Keratinocyte (primary cell): ENCODE results near the gene SLC39A11. TPM values are rescaled to one million over a fixed set of nuclear protein-coding genes. Genes with fewer than 3 reads are reported as not detected.

Experiments used
- DNase-seq: peaks from one replicate; pipeline ENCODE4 v3.0.0-alpha.2; 2011; ENCODE audit warnings: low read depth, missing footprints, low spot score
- FAIRE-seq: peaks from 2 replicates; lab custom pipeline; 2011; peaks lifted over from hg19 to GRCh38; lab: Jason Lieb, UNC
- H2AFZ ChIP-seq: 2 replicates; pipeline ENCODE4 v1.6.0; 2012; ENCODE audit warnings: low read length, control low read depth, inconsistent platforms; ENCODE audit not compliant: control insufficient read depth
- H3K27ac ChIP-seq: 2 replicates; pipeline ENCODE4 v1.5.1; 2011; ENCODE audit warnings: low read length; ENCODE audit not compliant: control insufficient read depth, insufficient read depth
- H3K27me3 ChIP-seq: 3 replicates; pipeline ENCODE4 v1.6.0; 2011; ENCODE audit warnings: low read length; ENCODE audit not compliant: control insufficient read depth, insufficient read depth; ENCODE audit errors: extremely low read depth
- H3K36me3 ChIP-seq, 2 experiments: 2 replicates in 1 of 2; 3 replicates in 1 of 2; pipeline ENCODE4 v1.5.1; 2011; ENCODE audit warnings: low read length in 2 of 2, mild to moderate bottlenecking in 1 of 2; ENCODE audit not compliant: control insufficient read depth in 2 of 2, insufficient read depth in 2 of 2; ENCODE audit errors: extremely low read depth in 1 of 2
- H3K4me1 ChIP-seq: 3 replicates; pipeline ENCODE4 v1.5.1; 2011; ENCODE audit warnings: low read length; ENCODE audit not compliant: control insufficient read depth, insufficient read depth; ENCODE audit errors: extremely low read depth
- H3K4me2 ChIP-seq: 3 replicates; pipeline ENCODE4 v1.6.0; 2011; ENCODE audit warnings: low read depth, low read length; ENCODE audit not compliant: control insufficient read depth, insufficient read depth; ENCODE audit errors: extremely low read depth
- H3K4me3 ChIP-seq, 3 experiments: fragments of 200-600 bp in 1 of 3; sonication (generic) in 1 of 3; 2 replicates in 2 of 3; 3 replicates in 1 of 3; pipeline ENCODE4 v1.5.1; 2011 to 2016; ENCODE audit warnings: low read length in 3 of 3, mild to moderate bottlenecking in 3 of 3, control low read depth in 2 of 3, inconsistent platforms in 1 of 3, low read depth in 1 of 3, mixed read lengths in 1 of 3, mixed run types in 1 of 3, moderate library complexity in 1 of 3; ENCODE audit not compliant: control insufficient read depth in 2 of 3, insufficient read depth in 2 of 3; ENCODE audit errors: extremely low read depth in 1 of 3
- H3K79me2 ChIP-seq: 2 replicates; pipeline ENCODE4 v1.6.0; 2012; ENCODE audit warnings: low read length; ENCODE audit not compliant: control insufficient read depth, insufficient read depth
- H3K9ac ChIP-seq: 3 replicates; pipeline ENCODE4 v1.6.0; 2011; ENCODE audit warnings: low read length; ENCODE audit not compliant: control insufficient read depth, insufficient read depth; ENCODE audit errors: extremely low read depth
- H3K9me1 ChIP-seq: 3 replicates; pipeline ENCODE4 v1.6.0; 2011; ENCODE audit warnings: low read length; ENCODE audit not compliant: control insufficient read depth, insufficient read depth; ENCODE audit errors: extremely low read depth
- H3K9me3 ChIP-seq: 2 replicates; pipeline ENCODE4 v1.5.1; 2012; ENCODE audit warnings: low read depth, low read length; ENCODE audit not compliant: control insufficient read depth
- H4K20me1 ChIP-seq: 3 replicates; pipeline ENCODE4 v1.6.0; 2011; ENCODE audit warnings: low read length; ENCODE audit not compliant: control insufficient read depth, insufficient read depth; ENCODE audit errors: extremely low read depth
- EZH2 ChIP-seq: IDR thresholded peaks from one replicate; pipeline ENCODE4 v1.6.1; 2012; ENCODE audit warnings: inconsistent platforms, mild to moderate bottlenecking, low read length, moderate library complexity
- dilution Hi-C: fragments of 300-500 bp; cut with MboI; formaldehyde crosslinking; loops from one replicate; pipeline ENCODE4 v1.7.0; 2020; ENCODE audit warnings: low sequenced_read_pairs; ENCODE audit not compliant: extremely low pct_ligation_motif_present
- polyA plus RNA-seq, 5 experiments: library from polyadenylated mRNA; depleted of rRNA in 3 of 5; stranded (reverse) in 3 of 5; stranded (forward) in 1 of 5; unstranded in 1 of 5; fragments of >200 nt; gene quantifications; 1 replicate in 1 of 5; 2 replicates in 3 of 5; 3 replicates in 1 of 5; pipeline versions ENCODE4 v1.2.1 to v1.2.3, GENCODE V29; 2011 to 2012; ENCODE audit warnings: missing spikeins in 2 of 5, low read depth in 1 of 5, low replicate concordance in 1 of 5
- TF ChIP-seq, protein P1 (sequence below), 3 experiments: IDR thresholded peaks in 1 of 3; conservative IDR thresholded peaks in 1 of 3; optimal IDR thresholded peaks in 1 of 3; 2 replicates in 2 of 3; 3 replicates in 1 of 3; pipeline versions ENCODE3 to v1.5.1; 2011; ENCODE audit warnings: low read length in 3 of 3, mild to moderate bottlenecking in 3 of 3, moderate library complexity in 2 of 3, control low read depth in 1 of 3, inconsistent platforms in 1 of 3; ENCODE audit not compliant: insufficient read depth in 2 of 3; ENCODE audit errors: extremely low read depth in 1 of 3

SLC39A11 gene
- polyA plus RNA-seq, 1 donor (not counting 4 experiments of a cell fraction or from before 2014, with no cell fraction given): 11.5 TPM

- Histone ChIP-seq H3K36me3 (no peaks in the 10 kb centered on the region), H4K20me1 (no peaks in the 10 kb centered on the region), H3K27ac (no peak overlapping the region), H2AFZ (no peak overlapping the region), H3K79me2 (no peaks in the 10 kb centered on the region), H3K4me1 (no peaks in the 10 kb centered on the region), H3K9me3 (no peaks in the 10 kb centered on the region), H3K4me3 (no peak overlapping the region), H3K9me1 (no peaks in the 10 kb centered on the region), H3K27me3 (no peaks in the 10 kb centered on the region), H3K4me2 (no peak overlapping the region), H3K9ac (no peak overlapping the region)
- no peak for TF ChIP-seq EZH2
- TF ChIP-seq, protein P1, sequence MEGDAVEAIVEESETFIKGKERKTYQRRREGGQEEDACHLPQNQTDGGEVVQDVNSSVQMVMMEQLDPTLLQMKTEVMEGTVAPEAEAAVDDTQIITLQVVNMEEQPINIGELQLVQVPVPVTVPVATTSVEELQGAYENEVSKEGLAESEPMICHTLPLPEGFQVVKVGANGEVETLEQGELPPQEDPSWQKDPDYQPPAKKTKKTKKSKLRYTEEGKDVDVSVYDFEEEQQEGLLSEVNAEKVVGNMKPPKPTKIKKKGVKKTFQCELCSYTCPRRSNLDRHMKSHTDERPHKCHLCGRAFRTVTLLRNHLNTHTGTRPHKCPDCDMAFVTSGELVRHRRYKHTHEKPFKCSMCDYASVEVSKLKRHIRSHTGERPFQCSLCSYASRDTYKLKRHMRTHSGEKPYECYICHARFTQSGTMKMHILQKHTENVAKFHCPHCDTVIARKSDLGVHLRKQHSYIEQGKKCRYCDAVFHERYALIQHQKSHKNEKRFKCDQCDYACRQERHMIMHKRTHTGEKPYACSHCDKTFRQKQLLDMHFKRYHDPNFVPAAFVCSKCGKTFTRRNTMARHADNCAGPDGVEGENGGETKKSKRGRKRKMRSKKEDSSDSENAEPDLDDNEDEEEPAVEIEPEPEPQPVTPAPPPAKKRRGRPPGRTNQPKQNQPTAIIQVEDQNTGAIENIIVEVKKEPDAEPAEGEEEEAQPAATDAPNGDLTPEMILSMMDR (optimal IDR thresholded peaks at IDR 0.05 in 1 of 3, IDR thresholded peaks at IDR 0.05 in 1 of 3, conservative IDR thresholded peaks at IDR 0.05 in 1 of 3; ENCODE audit: extremely low read depth in 1 of 3, insufficient read depth in 2 of 3, low read length in 3 of 3): no peak
- DNase-seq (no peak), FAIRE-seq (no peak)
- dilution Hi-C loops: no loop called here
Observed at GRCh38 chr17:72974605-72975232, 117.8 kb downstream of the SLC39A11 start.

DNA sequence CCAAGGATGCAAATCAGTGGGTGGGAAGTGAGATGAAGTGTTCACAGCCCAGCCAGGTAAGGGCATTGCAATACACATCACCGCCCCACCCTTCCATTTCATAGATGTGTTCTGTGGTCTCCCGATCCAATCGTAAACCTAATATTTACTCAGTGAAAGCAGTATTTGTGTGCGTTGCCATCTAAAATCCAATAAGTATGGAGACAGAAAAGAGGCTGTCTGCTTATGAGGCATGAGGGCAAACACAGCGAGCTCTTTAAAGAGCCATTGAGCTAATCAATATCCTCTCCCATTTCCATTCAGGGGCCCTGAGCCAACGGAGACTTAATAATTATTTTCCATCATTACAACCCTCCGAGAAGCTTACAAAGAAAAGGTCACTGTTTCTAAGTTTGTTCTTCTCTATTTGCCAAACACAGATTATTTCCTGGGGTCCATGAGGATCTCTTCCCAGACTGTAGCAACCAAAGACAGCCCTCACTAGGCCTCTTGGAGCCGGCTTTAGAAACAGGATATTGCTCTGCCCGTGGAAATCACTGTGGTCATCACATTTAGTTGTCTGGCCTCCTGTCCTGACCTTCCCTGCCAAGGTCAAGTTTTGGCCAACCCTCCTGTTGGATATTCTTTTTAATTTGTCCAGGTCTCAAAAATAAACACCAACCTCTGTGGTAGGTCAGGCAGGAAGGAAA, 120.1 kb downstream of the SLC39A11 start:
- Histone ChIP-seq H3K4me1 (no peaks in the 10 kb centered on the region), H3K79me2 (no peaks in the 10 kb centered on the region), H4K20me1 (peaks cover 3% of the 10 kb centered on the region), H3K9me1 (no peaks in the 10 kb centered on the region), H3K9ac (no peak overlapping the region), H3K27me3 (no peaks in the 10 kb centered on the region), H3K27ac (no peak overlapping the region), H3K9me3 (no peaks in the 10 kb centered on the region), H3K36me3 (no peaks in the 10 kb centered on the region), H2AFZ (no peak overlapping the region), H3K4me2 (no peak overlapping the region), H3K4me3 (no peak overlapping the region)
- dilution Hi-C loops: no loop called here
- TF ChIP-seq, protein P1 (optimal IDR thresholded peaks at IDR 0.05 in 1 of 3, IDR thresholded peaks at IDR 0.05 in 1 of 3, conservative IDR thresholded peaks at IDR 0.05 in 1 of 3; ENCODE audit: extremely low read depth in 1 of 3, insufficient read depth in 2 of 3, low read length in 3 of 3): no peak
- TF ChIP-seq EZH2: no peak
- DNase-seq (no peak), FAIRE-seq (no peak)
